Mesothelial cell of epicardium (in vitro differentiated cells): ENCODE results near the gene APMAP. TPM values are rescaled to one million over a fixed set of nuclear protein-coding genes. Genes with fewer than 3 reads are reported as not detected.

Experiments used
- DNase-seq, 2 experiments: peaks; one replicate each; pipeline ENCODE4 v3.0.0; 2021; ENCODE audit warnings: low spot score in 2 of 2; ENCODE audit not compliant: unreplicated experiment in 2 of 2
- H3K27ac Mint-ChIP-seq: 2 replicates; pipeline ENCODE4 v1.8.0; 2021; ENCODE audit warnings: mixed read lengths
- H3K27me3 Mint-ChIP-seq: 2 replicates; pipeline ENCODE4 v1.8.0; 2021; ENCODE audit warnings: low read depth, mixed read lengths
- H3K36me3 Mint-ChIP-seq: 2 replicates; pipeline ENCODE4 v1.8.0; 2021; ENCODE audit warnings: mixed read lengths
- H3K4me1 Mint-ChIP-seq: 2 replicates; pipeline ENCODE4 v1.8.0; 2021; ENCODE audit warnings: mixed read lengths
- H3K4me3 Mint-ChIP-seq: 2 replicates; pipeline ENCODE4 v1.8.0; 2021; ENCODE audit warnings: mild to moderate bottlenecking, moderate library complexity, mixed read lengths
- H3K9me3 Mint-ChIP-seq: 2 replicates; pipeline ENCODE4 v1.8.0; 2021; ENCODE audit warnings: mixed read lengths
- CTCF ChIP-seq: fragments of 200-600 bp; sonication (generic); IDR thresholded peaks from one replicate; pipeline ENCODE4 v1.5.0; 2021; ENCODE audit warnings: antibody characterized with exemption; ENCODE audit not compliant: unreplicated experiment
- total RNA-seq: library from RNA; stranded (reverse); gene quantifications from 3 replicates; pipeline ENCODE4 v1.2.1, GENCODE V29; 2021

The APMAP gene
- total RNA-seq, 1 donor from 2014 or later, result 77.4 TPM

GRCh38 chr20:24969186-24970029, 23.1 kb downstream of the APMAP start:
- H3K4me1 Mint-ChIP-seq, result no peaks in the 10 kb centered on the region
- no peak for DNase-seq
- H3K9me3 Mint-ChIP-seq, result peaks cover 4% of the 10 kb centered on the region
- no peaks in the 10 kb centered on the region for H3K27me3 Mint-ChIP-seq
- no peak overlapping the region for H3K27ac Mint-ChIP-seq
- H3K36me3 Mint-ChIP-seq, result peaks cover 39% of the 10 kb centered on the region
- no peak for TF ChIP-seq CTCF
- no peak overlapping the region for H3K4me3 Mint-ChIP-seq

GRCh38 chr20:24968278-24968800, 24.2 kb downstream of the APMAP start:
- peaks cover 37% of the 10 kb centered on the region for H3K36me3 Mint-ChIP-seq
- DNase-seq, result no peak
- no peaks in the 10 kb centered on the region for H3K9me3 Mint-ChIP-seq
- no peak overlapping the region for H3K27ac Mint-ChIP-seq
- no peak overlapping the region for H3K4me3 Mint-ChIP-seq
- no peaks in the 10 kb centered on the region for H3K4me1 Mint-ChIP-seq
- no peaks in the 10 kb centered on the region for H3K27me3 Mint-ChIP-seq
- TF ChIP-seq CTCF, result no peak

- H3K4me3 Mint-ChIP-seq, result no peak overlapping the region
- no peak for TF ChIP-seq CTCF
- no peaks in the 10 kb centered on the region for H3K27me3 Mint-ChIP-seq
- no peaks in the 10 kb centered on the region for H3K4me1 Mint-ChIP-seq
- H3K27ac Mint-ChIP-seq, result no peak overlapping the region
- DNase-seq, result no peak
- H3K36me3 Mint-ChIP-seq, result peaks cover 40% of the 10 kb centered on the region
- H3K9me3 Mint-ChIP-seq, result no peaks in the 10 kb centered on the region
Observed at GRCh38 chr20:24966317-24967012, 26.1 kb downstream of the APMAP start.

- no peak for DNase-seq
- Mint-ChIP-seq H3K36me3 (peaks cover 42% of the 10 kb centered on the region), H3K9me3 (no peaks in the 10 kb centered on the region), H3K4me3 (no peak overlapping the region), H3K4me1 (no peaks in the 10 kb centered on the region), H3K27me3 (no peaks in the 10 kb centered on the region), H3K27ac (no peak overlapping the region)
- TF ChIP-seq CTCF, result no peak
Observed at GRCh38 chr20:24965065-24965919, 27.3 kb downstream of the APMAP start.

- no peak overlapping the region for H3K4me3 Mint-ChIP-seq
- H3K4me1 Mint-ChIP-seq, result no peaks in the 10 kb centered on the region
- H3K36me3 Mint-ChIP-seq, result peaks cover 37% of the 10 kb centered on the region
- no peaks in the 10 kb centered on the region for H3K27me3 Mint-ChIP-seq
- no peaks in the 10 kb centered on the region for H3K9me3 Mint-ChIP-seq
- no peak for TF ChIP-seq CTCF
- no peak for DNase-seq
- no peak overlapping the region for H3K27ac Mint-ChIP-seq
Observed at GRCh38 chr20:24964506-24964840, 28.1 kb downstream of the APMAP start.
